ENCODE measurements around the gene FNDC11.

DNA sequence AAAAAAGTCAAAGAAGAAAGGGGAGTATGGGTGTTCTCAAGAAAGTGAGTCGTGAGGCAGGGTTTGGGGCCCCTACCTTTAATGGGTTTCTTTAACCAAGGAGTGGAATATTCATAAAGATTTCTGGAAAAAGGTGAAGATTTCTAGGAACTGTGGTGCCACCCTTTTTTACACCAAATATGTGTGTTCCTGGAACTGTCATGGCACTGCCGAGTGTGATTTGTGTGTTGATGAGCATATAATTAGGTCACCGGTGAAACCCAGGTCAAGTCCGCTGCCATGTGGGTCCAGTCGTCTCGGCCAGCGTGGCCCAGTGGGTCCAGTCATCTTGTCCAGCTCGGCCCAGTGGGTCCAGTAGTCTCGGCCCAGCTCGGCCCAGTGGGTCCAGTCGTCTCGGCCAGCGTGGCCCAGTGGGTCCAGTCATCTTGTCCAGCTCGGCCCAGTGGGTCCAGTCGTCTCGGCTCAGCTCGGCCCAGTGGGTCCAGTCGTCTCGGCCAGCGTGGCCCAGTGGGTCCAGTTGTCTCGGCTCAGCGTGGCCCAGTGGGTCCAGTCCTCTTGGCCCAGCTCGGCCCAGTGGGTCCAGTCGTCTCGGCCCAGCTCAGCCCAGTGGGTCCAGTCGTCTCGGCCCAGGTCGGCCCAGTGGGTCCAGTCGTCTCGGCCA, 46.7 kb upstream of the FNDC11 start:
- TF ChIP-seq, protein P1, sequence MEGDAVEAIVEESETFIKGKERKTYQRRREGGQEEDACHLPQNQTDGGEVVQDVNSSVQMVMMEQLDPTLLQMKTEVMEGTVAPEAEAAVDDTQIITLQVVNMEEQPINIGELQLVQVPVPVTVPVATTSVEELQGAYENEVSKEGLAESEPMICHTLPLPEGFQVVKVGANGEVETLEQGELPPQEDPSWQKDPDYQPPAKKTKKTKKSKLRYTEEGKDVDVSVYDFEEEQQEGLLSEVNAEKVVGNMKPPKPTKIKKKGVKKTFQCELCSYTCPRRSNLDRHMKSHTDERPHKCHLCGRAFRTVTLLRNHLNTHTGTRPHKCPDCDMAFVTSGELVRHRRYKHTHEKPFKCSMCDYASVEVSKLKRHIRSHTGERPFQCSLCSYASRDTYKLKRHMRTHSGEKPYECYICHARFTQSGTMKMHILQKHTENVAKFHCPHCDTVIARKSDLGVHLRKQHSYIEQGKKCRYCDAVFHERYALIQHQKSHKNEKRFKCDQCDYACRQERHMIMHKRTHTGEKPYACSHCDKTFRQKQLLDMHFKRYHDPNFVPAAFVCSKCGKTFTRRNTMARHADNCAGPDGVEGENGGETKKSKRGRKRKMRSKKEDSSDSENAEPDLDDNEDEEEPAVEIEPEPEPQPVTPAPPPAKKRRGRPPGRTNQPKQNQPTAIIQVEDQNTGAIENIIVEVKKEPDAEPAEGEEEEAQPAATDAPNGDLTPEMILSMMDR (IDR thresholded peaks at IDR 0.05 in 8 of 11, conservative IDR thresholded peaks at IDR 0.05 in 3 of 11), result no peak
- TF ChIP-seq POLR2AphosphoS5 (IDR thresholded peaks at IDR 0.05) (no peak), POLR2A (IDR thresholded peaks at IDR 0.05) (no peak)
